ENCODE data around the gene ARHGAP45.
"Not testable (repeated sequence)": the region's sequence is repeated elsewhere in the genome, so short reads cannot be mapped to it uniquely, and the experiment has no call there.

The ARHGAP45 gene

GRCh38 chr19:1125601-1126467 is 58.9 kb downstream of the ARHGAP45 start:
- H3K4me3 ChIP-seq (ENCODE audit: low read depth, low read length) = no peak overlapping the region
- no peak for DNase-seq (ENCODE audit: low read depth)
- no peak for TF ChIP-seq CTCF (IDR thresholded peaks at IDR 0.05; ENCODE audit: insufficient read depth, low read depth, low read length, missing control alignments)

DNA sequence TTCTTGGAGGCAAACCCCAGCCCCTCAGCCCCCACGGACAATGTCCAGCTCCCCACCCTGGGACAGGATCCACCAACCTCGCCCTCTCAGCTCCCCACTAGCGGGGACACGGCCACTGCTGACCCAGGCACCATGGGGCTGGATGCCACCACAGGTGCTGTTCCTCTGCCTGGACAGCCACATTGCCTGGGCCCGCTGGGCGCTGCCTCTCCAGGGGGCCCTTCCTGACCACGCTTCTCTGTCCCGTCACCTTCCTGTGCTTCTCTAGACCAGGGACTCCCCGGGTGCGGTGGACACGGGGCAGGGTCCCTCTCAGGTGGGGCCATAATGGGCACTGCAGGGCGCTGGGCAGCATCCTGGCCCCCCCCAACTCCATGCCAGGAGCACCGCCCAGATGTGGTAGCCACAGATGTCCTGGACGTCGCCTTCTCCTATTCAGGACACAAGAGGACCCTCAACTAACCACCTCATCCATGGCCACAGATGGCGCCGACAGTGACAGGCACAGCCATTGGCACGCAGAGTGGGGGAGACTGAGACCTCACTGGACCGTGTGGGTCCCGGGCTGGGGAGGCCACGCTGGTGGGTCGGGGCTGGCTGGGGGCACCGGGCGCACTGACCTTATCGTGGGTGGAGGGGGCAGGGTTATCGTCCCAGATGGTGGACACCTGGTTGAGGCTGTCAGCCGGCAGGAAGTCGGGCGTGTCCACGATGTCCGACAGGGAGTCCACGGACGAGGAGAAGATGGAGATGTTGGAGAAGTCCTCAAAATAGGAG is 60.2 kb downstream of the ARHGAP45 start:
- TF ChIP-seq CTCF (IDR thresholded peaks at IDR 0.05; ENCODE audit: insufficient read depth, low read depth, low read length, missing control alignments) = no peak
- DNase-seq (ENCODE audit: low read depth) = no peak

GRCh38 chr19:1128106-1128505 is 61.1 kb downstream of the ARHGAP45 start:
- TF ChIP-seq CTCF (IDR thresholded peaks at IDR 0.05; ENCODE audit: insufficient read depth, low read depth, low read length, missing control alignments) = no peak
- DNase-seq (ENCODE audit: low read depth) = no peak
- H3K4me3 ChIP-seq (ENCODE audit: low read depth, low read length) = no peak overlapping the region

More for the DNA sequence above, 60.2 kb downstream of the ARHGAP45 start:
- H3K4me3 ChIP-seq (ENCODE audit: low read depth, low read length) = no peak overlapping the region

GRCh38 chr19:1129084-1129483 is 62.1 kb downstream of the ARHGAP45 start:
- H3K4me3 ChIP-seq (ENCODE audit: low read depth, low read length); DNase-seq (ENCODE audit: low read depth): not testable (repeated sequence)

- no peak for DNase-seq (ENCODE audit: low read depth)
- no peak for TF ChIP-seq CTCF (IDR thresholded peaks at IDR 0.05; ENCODE audit: insufficient read depth, low read depth, low read length, missing control alignments)
- H3K4me3 ChIP-seq (ENCODE audit: low read depth, low read length) = no peak overlapping the region
These were observed 62.6 kb downstream of the ARHGAP45 start for GRCh38 chr19:1129535-1129934.

- peak overlapping the region; percentile 95 for H3K4me3 ChIP-seq (ENCODE audit: low read depth, low read length)
- no peak for TF ChIP-seq CTCF (IDR thresholded peaks at IDR 0.05; ENCODE audit: insufficient read depth, low read depth, low read length, missing control alignments)
- peak; percentile 72 for DNase-seq (ENCODE audit: low read depth)
These were observed 64.1 kb downstream of the ARHGAP45 start for GRCh38 chr19:1130771-1131717.
